HEK293 (cell line): Measurements from ENCODE around the gene HEPHL1.

ENCODE experiments used
- BCL11A ChIP-seq: fragments of 450-650 bp; formaldehyde crosslinking; IDR thresholded peaks from 2 replicates; pipeline ENCODE4 v1.5.1; 2016; ENCODE audit warnings: low read depth, missing biosample characterization, missing genetic modification characterization
- REPIN1 ChIP-seq: fragments of 450-650 bp; formaldehyde crosslinking; IDR thresholded peaks from 2 replicates; pipeline ENCODE4 v1.5.1; 2017; ENCODE audit warnings: missing biosample characterization, missing genetic modification characterization, low read depth
- ZNF184 ChIP-seq: fragments of 450-650 bp; IDR thresholded peaks from 2 replicates; pipeline ENCODE4 v1.5.1; 2018; ENCODE audit warnings: missing biosample characterization, mild to moderate bottlenecking, missing genetic modification characterization
- ZNF2 ChIP-seq: fragments of 450-650 bp; formaldehyde crosslinking; IDR thresholded peaks from 2 replicates; pipeline ENCODE4 v1.5.1; 2016; ENCODE audit warnings: missing biosample characterization, missing genetic modification characterization
- ZNF37A ChIP-seq: fragments of 450-650 bp; IDR thresholded peaks from 2 replicates; pipeline ENCODE4 v1.5.1; 2018; ENCODE audit warnings: missing biosample characterization, missing genetic modification characterization
- ZNF792 ChIP-seq: fragments of 450-650 bp; formaldehyde crosslinking; IDR thresholded peaks from 2 replicates; pipeline ENCODE4 v1.5.1; 2016; ENCODE audit warnings: missing biosample characterization, missing genetic modification characterization
- TF ChIP-seq, protein P1 (sequence below): fragments of 450-650 bp; formaldehyde crosslinking; IDR thresholded peaks from 2 replicates; pipeline ENCODE4 v1.5.1; 2016; ENCODE audit warnings: missing biosample characterization, missing genetic modification characterization
- TF ChIP-seq, protein P2 (sequence below): fragments of 450-650 bp; formaldehyde crosslinking; IDR thresholded peaks from 2 replicates; pipeline ENCODE4 v1.5.1; 2017; ENCODE audit warnings: missing biosample characterization, missing genetic modification characterization
- TF ChIP-seq, protein P3 (sequence below): fragments of 450-650 bp; formaldehyde crosslinking; IDR thresholded peaks from 2 replicates; pipeline ENCODE4 v1.5.1; 2016; ENCODE audit warnings: missing biosample characterization, missing genetic modification characterization

DNA sequence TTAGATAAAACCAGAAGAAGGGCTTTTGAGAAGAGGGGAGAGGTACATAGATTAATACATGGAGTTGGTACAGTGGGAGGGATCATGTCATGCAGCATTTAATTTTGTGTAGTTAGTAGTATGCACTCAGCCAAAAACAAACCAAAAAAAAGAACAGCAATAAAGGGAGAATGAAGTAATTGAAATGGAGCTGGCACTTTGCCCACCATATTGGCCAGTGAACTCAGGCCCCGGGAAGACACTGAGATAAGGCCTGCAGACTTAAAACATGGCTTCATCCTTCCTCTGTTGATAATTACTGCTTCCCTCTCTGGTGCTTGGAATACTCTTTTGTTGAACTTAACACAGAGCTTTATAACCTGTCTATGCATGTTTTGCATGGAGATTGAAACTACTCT, 110.6 kb downstream of the HEPHL1 start:
- TF ChIP-seq, protein P1, sequence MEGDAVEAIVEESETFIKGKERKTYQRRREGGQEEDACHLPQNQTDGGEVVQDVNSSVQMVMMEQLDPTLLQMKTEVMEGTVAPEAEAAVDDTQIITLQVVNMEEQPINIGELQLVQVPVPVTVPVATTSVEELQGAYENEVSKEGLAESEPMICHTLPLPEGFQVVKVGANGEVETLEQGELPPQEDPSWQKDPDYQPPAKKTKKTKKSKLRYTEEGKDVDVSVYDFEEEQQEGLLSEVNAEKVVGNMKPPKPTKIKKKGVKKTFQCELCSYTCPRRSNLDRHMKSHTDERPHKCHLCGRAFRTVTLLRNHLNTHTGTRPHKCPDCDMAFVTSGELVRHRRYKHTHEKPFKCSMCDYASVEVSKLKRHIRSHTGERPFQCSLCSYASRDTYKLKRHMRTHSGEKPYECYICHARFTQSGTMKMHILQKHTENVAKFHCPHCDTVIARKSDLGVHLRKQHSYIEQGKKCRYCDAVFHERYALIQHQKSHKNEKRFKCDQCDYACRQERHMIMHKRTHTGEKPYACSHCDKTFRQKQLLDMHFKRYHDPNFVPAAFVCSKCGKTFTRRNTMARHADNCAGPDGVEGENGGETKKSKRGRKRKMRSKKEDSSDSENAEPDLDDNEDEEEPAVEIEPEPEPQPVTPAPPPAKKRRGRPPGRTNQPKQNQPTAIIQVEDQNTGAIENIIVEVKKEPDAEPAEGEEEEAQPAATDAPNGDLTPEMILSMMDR (tag by site-specific recombination), result no peak
- TF ChIP-seq, protein P2, sequence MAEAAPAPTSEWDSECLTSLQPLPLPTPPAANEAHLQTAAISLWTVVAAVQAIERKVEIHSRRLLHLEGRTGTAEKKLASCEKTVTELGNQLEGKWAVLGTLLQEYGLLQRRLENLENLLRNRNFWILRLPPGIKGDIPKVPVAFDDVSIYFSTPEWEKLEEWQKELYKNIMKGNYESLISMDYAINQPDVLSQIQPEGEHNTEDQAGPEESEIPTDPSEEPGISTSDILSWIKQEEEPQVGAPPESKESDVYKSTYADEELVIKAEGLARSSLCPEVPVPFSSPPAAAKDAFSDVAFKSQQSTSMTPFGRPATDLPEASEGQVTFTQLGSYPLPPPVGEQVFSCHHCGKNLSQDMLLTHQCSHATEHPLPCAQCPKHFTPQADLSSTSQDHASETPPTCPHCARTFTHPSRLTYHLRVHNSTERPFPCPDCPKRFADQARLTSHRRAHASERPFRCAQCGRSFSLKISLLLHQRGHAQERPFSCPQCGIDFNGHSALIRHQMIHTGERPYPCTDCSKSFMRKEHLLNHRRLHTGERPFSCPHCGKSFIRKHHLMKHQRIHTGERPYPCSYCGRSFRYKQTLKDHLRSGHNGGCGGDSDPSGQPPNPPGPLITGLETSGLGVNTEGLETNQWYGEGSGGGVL (tag by site-specific recombination), result no peak
- TF ChIP-seq ZNF37A (tag by site-specific recombination) (no peak), REPIN1 (tag by site-specific recombination) (no peak), BCL11A (no peak), ZNF2 (tag by site-specific recombination) (no peak), ZNF184 (tag by site-specific recombination) (no peak), ZNF792 (tag by site-specific recombination) (no peak)
- TF ChIP-seq, protein P3, sequence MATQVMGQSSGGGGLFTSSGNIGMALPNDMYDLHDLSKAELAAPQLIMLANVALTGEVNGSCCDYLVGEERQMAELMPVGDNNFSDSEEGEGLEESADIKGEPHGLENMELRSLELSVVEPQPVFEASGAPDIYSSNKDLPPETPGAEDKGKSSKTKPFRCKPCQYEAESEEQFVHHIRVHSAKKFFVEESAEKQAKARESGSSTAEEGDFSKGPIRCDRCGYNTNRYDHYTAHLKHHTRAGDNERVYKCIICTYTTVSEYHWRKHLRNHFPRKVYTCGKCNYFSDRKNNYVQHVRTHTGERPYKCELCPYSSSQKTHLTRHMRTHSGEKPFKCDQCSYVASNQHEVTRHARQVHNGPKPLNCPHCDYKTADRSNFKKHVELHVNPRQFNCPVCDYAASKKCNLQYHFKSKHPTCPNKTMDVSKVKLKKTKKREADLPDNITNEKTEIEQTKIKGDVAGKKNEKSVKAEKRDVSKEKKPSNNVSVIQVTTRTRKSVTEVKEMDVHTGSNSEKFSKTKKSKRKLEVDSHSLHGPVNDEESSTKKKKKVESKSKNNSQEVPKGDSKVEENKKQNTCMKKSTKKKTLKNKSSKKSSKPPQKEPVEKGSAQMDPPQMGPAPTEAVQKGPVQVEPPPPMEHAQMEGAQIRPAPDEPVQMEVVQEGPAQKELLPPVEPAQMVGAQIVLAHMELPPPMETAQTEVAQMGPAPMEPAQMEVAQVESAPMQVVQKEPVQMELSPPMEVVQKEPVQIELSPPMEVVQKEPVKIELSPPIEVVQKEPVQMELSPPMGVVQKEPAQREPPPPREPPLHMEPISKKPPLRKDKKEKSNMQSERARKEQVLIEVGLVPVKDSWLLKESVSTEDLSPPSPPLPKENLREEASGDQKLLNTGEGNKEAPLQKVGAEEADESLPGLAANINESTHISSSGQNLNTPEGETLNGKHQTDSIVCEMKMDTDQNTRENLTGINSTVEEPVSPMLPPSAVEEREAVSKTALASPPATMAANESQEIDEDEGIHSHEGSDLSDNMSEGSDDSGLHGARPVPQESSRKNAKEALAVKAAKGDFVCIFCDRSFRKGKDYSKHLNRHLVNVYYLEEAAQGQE (tag by site-specific recombination), result no peak
